Endothelial cell (in vitro differentiated cells): ENCODE data around the gene CFAP77. TPM values are rescaled to one million over a fixed set of nuclear protein-coding genes. Genes with fewer than 3 reads are reported as not detected.

Experiments
- DNase-seq: peaks from one replicate; pipeline ENCODE4 v3.0.0; 2021; ENCODE audit warnings: low spot score
- H3K27ac Mint-ChIP-seq: one replicate; pipeline ENCODE4 v1.8.0; 2021; ENCODE audit warnings: mixed read lengths, inconsistent platforms; ENCODE audit not compliant: unreplicated experiment
- H3K27me3 Mint-ChIP-seq: one replicate; pipeline ENCODE4 v1.8.0; 2021; ENCODE audit warnings: mild to moderate bottlenecking, moderate library complexity, mixed read lengths, inconsistent platforms; ENCODE audit not compliant: unreplicated experiment
- H3K36me3 Mint-ChIP-seq: one replicate; pipeline ENCODE4 v1.8.0; 2021; ENCODE audit warnings: mild to moderate bottlenecking, low read depth, mixed read lengths, inconsistent platforms; ENCODE audit not compliant: unreplicated experiment
- H3K4me1 Mint-ChIP-seq: one replicate; pipeline ENCODE4 v1.8.0; 2021; ENCODE audit warnings: mild to moderate bottlenecking, mixed read lengths, inconsistent platforms; ENCODE audit not compliant: unreplicated experiment
- H3K4me3 Mint-ChIP-seq: one replicate; pipeline ENCODE4 v1.8.0; 2021; ENCODE audit warnings: mild to moderate bottlenecking, mixed read lengths, inconsistent platforms; ENCODE audit not compliant: unreplicated experiment
- H3K9me3 Mint-ChIP-seq: one replicate; pipeline ENCODE4 v1.8.0; 2021; ENCODE audit warnings: mixed read lengths, inconsistent platforms; ENCODE audit not compliant: unreplicated experiment
- CTCF ChIP-seq: fragments of 200-600 bp; sonication (generic); IDR thresholded peaks from one replicate; pipeline ENCODE4 v1.5.0; 2021; ENCODE audit warnings: antibody characterized with exemption; ENCODE audit not compliant: unreplicated experiment
- total RNA-seq: library from RNA; stranded (reverse); fragmentation: NEBNext Ultra II Directional; extraction: Animal tissue kit (Norgen Biotek cat#: 25700); gene quantifications from one replicate; pipeline ENCODE4 v1.2.1, GENCODE V29; 2021; ENCODE audit not compliant: unreplicated experiment

Gene CFAP77
- total RNA-seq, 1 donor from 2014 or later: 3.7 TPM

DNA sequence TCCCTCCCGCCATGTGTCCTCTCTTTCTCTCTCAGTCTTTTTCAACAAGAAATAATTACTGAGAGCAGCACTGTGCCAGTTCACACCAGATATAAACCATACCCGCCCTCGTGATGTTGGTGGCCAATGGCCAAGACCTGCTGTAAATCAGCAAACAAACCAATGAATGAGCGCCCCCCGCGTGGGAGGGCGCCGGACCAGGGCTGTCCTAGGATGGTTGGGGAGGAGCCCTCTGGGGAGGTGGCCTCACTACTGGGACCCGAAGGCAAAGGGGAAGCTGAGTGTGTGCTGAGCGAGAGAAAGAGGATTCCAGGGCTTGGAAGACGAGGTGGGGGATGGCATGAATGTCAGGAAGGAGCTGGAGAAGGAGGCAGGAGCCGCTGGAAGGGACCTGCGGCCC, 121.2 kb downstream of the CFAP77 start:
- Mint-ChIP-seq H3K27me3 (no peaks in the 10 kb centered on the region), H3K9me3 (no peaks in the 10 kb centered on the region), H3K4me3 (no peak overlapping the region), H3K27ac (no peak overlapping the region), H3K36me3 (no peaks in the 10 kb centered on the region), H3K4me1 (no peaks in the 10 kb centered on the region)
- TF ChIP-seq CTCF: no peak
- no peak for DNase-seq

DNA sequence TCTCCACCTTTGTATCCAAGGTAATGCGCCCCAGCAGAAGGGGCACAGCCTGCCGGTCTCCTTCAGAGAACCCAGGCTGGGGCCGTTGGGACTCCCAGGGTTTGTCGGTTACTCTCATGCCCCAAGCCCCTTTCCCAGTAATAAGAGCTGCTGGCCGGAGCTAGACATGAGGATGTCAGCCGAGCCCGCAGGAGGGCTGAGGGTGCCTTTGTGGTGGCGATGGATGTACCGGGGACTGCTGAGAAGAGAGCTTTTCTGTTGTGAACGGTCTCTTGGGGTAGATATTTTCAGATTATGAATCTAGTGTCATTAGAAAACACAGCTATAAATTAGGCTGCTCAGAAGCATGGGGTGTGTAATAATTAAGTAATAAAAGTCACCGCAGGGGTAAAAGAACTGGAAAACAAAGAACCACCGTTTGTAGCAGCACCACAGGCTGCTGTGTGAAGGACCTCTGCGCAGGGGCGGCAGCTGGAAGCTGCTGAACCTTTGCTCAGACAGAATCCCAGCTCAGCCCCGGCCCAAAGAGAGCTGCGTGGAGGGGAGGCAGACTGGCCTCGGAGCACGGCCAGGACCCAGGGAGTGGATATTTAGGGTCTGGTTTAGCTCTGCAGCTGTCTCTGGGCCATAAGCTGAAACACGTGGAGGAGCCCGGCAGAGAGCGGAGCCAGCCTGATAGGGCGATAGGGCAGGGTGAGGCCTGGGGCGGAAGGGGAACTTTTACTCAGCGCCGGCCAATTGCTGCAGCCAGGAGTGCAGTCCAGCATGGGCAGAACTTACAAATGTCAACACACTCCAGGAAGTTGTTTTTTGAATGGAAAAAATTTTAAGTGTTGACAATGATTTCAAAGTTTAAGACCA, 121.9 kb downstream of the CFAP77 start:
- no peaks in the 10 kb centered on the region for H3K4me1 Mint-ChIP-seq
- no peak for TF ChIP-seq CTCF
- no peaks in the 10 kb centered on the region for H3K9me3 Mint-ChIP-seq
- no peak overlapping the region for H3K27ac Mint-ChIP-seq
- H3K27me3 Mint-ChIP-seq: no peaks in the 10 kb centered on the region
- H3K4me3 Mint-ChIP-seq: no peak overlapping the region
- no peak for DNase-seq
- H3K36me3 Mint-ChIP-seq: no peaks in the 10 kb centered on the region

DNA sequence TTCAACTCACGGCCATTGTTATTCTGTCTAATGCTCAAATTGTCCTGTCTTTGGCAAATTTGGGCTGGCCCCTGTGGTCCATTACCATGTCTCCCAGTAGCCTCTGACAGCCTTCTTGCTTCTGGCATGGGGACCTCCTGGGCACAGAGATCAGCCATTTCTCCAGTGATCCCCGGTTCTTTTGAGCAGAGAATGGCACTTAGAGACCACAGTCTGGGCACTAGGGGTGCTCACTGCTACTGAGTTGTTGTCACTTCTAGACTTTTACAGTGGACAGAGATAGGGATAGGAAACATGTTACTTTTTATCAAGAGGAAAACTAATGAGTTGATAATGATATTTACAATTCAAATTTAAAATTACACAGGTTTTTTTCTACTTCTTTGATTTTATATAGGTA, 124.8 kb downstream of the CFAP77 start:
- no peaks in the 10 kb centered on the region for H3K4me1 Mint-ChIP-seq
- H3K27me3 Mint-ChIP-seq: no peaks in the 10 kb centered on the region
- H3K9me3 Mint-ChIP-seq: no peaks in the 10 kb centered on the region
- no peak overlapping the region for H3K27ac Mint-ChIP-seq
- H3K36me3 Mint-ChIP-seq: no peaks in the 10 kb centered on the region
- TF ChIP-seq CTCF: no peak
- H3K4me3 Mint-ChIP-seq: no peak overlapping the region
- DNase-seq: no peak

DNA sequence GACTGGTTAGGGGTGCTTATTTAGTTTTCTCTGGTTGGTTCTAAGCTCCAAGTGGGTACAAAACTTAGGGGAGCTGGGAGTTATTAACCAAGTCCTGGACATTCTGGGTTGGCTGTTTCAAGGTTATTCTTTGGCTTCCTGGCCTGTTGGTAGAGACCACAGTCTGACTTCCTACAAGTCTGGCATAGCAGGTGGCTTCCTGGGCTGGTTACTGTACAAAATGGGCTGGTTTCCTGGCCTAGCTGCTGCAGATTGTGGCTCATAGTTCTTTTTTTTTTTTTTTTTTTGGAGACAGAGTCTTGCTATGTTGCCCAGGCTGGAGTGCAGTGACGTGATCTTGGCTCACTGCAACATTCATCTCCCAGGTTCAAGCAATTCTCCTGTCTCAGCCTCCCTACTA, 126.1 kb downstream of the CFAP77 start:
- no peak for DNase-seq
- Mint-ChIP-seq H3K4me1 (no peaks in the 10 kb centered on the region), H3K9me3 (no peaks in the 10 kb centered on the region), H3K4me3 (no peak overlapping the region), H3K27ac (no peak overlapping the region), H3K27me3 (no peaks in the 10 kb centered on the region), H3K36me3 (no peaks in the 10 kb centered on the region)
- TF ChIP-seq CTCF: no peak

- no peak overlapping the region for H3K27ac Mint-ChIP-seq
- no peak for TF ChIP-seq CTCF
- H3K4me3 Mint-ChIP-seq: no peak overlapping the region
- no peaks in the 10 kb centered on the region for H3K27me3 Mint-ChIP-seq
- no peaks in the 10 kb centered on the region for H3K4me1 Mint-ChIP-seq
- no peaks in the 10 kb centered on the region for H3K36me3 Mint-ChIP-seq
- no peaks in the 10 kb centered on the region for H3K9me3 Mint-ChIP-seq
- DNase-seq: no peak
Observed at GRCh38 chr9:132537352-132537751, 127.3 kb downstream of the CFAP77 start.
